Gastrocnemius medialis (tissue), 4 donors: ENCODE results near the gene METTL23. TPM values are rescaled to one million over a fixed set of nuclear protein-coding genes. Genes with fewer than 3 reads are reported as not detected.
A peak's percentile ranks its signal among the peaks of the same experiment; 100 is the strongest.

ENCODE experiments used
- ATAC-seq, 2 donors: fragments of 150-250 bp; one replicate each; pipeline ENCODE4 v1.9.1; 2016
- DNase-seq, 2 donors: peaks; one replicate each; pipeline ENCODE4 v3.0.0-alpha.2; 2019
- H3K27ac ChIP-seq, 4 donors: fragments of 200-600 bp; sonication (generic); 1 replicate in 1 of 4; 2 replicates in 3 of 4; pipeline ENCODE4 v1.5.1; 2016 to 2018; ENCODE audit warnings: mild to moderate bottlenecking in 2 of 4, moderate library complexity in 1 of 4
- H3K27me3 ChIP-seq, 3 donors: fragments of 200-600 bp; sonication (generic) in 2 of 3; 1 replicate in 1 of 3; 2 replicates in 2 of 3; pipeline versions ENCODE4 v1.5.1 to v1.6.0; 2016 to 2019; ENCODE audit warnings: mild to moderate bottlenecking in 1 of 3, moderate library complexity in 1 of 3
- H3K36me3 ChIP-seq, 2 donors: fragments of 200-600 bp; sonication (generic) in 1 of 2; one replicate each; pipeline ENCODE4 v1.5.1; 2017 to 2018
- H3K4me1 ChIP-seq, 2 donors: fragments of 200-600 bp; sonication (generic) in 1 of 2; one replicate each; pipeline ENCODE4 v1.5.1; 2016 to 2017; ENCODE audit warnings: mild to moderate bottlenecking in 2 of 2
- H3K4me3 ChIP-seq, 4 donors: fragments of 200-600 bp; sonication (generic) in 3 of 4; 1 replicate in 1 of 4; 2 replicates in 3 of 4; pipeline ENCODE4 v1.5.1; 2016 to 2019; ENCODE audit warnings: mild to moderate bottlenecking in 2 of 4
- H3K9me3 ChIP-seq, 3 donors: fragments of 200-600 bp; sonication (generic) in 2 of 3; 1 replicate in 1 of 3; 2 replicates in 2 of 3; pipeline ENCODE4 v1.5.1; 2016 to 2019
- CTCF ChIP-seq, 5 experiments: fragments of 450-650 bp in 3 of 5; fragments of 200-600 bp in 2 of 5; sonication (generic) in 2 of 5; IDR thresholded peaks in 4 of 5; conservative IDR thresholded peaks in 1 of 5; 1 replicate in 4 of 5; 2 replicates in 1 of 5; pipeline ENCODE4 v1.5.1; 2016 to 2019; ENCODE audit warnings: antibody characterized with exemption in 5 of 5, mild to moderate bottlenecking in 3 of 5, moderate library complexity in 3 of 5
- POLR2A ChIP-seq, 2 donors: fragments of 450-650 bp; IDR thresholded peaks; one replicate each; pipeline ENCODE4 v1.6.1; 2017; ENCODE audit warnings: antibody characterized with exemption in 2 of 2, mild to moderate bottlenecking in 2 of 2, moderate library complexity in 2 of 2
- in situ Hi-C, 4 donors: fragments of 200-750 bp; cut with MboI; loops; one replicate each; pipeline versions ENCODE4 v1.15.0 to v1.8.0; 2017; ENCODE audit warnings: low sequenced_read_pairs in 4 of 4
- intact Hi-C: fragments of 100-400 bp; cut with DNase I; formaldehyde crosslinking; loops from one replicate; pipeline ENCODE4 v1.15.1; 2023; ENCODE audit warnings: low total_unique reads
- total RNA-seq, 4 donors: library from RNA; depleted of rRNA; stranded (reverse); fragments of >200 nt; gene quantifications; one replicate each; pipeline versions ENCODE4 v1.1.0 to v1.2.3, GENCODE V29; 2016

METTL23 gene
- total RNA-seq, 4 donors from 2014 or later, result 23.9 to 35.5 (median 29.7) TPM

GRCh38 chr17:76687298-76688164 lies 39.1 kb upstream of the METTL23 start:
- Histone ChIP-seq H3K4me3 (no peak overlapping the region), H3K4me1 (peaks cover 36 to 48% of the 10 kb centered on the region in 2 donors), H3K27ac (peak overlapping the region; percentile 70 to 83 (median 71)), H3K9me3 (no peaks in the 10 kb centered on the region), H3K36me3 (no peaks in the 10 kb centered on the region), H3K27me3 (no peaks in the 10 kb centered on the region)
- DNase-seq, result peak in 1 of 2 donors; percentile 71
- peak; percentile 17 to 58 for ATAC-seq
- TF ChIP-seq CTCF (IDR thresholded peaks at IDR 0.05 in 4 of 5, conservative IDR thresholded peaks at IDR 0.05 in 1 of 5) (no peak), POLR2A (IDR thresholded peaks at IDR 0.05) (no peak)
- intact Hi-C loops, result loop anchor here (1.0 kb wide), 1 partner anchor 28 kb away; no protein-coding TSS in a partner anchor
- in situ Hi-C loops, result no loop called here

DNA sequence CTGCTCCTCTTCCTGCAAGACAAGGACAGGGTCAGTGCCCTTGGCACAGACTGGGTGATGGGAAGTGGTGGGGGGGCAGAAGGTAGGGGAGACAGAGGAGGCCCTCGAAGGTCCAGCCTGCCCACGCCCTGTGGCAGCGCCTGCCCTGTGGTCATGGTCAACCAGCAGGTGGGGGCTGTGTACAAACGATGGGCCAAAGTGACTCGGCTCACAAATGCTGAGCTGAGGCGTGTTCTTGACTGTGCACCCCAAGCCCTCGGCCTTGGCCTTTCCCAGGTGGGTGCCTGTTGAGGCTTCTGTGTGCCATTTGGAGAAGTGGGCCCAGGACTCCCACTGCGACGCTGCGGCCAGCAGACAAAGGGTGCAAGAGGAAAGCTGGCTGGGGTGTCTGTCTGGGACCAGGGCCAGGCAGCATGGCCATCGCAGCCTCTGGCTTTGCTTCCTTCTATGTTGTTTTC lies 38.4 kb upstream of the METTL23 start:
- intact Hi-C loops (loop anchor here (1.0 kb wide), 1 partner anchor 27 kb away; no protein-coding TSS in a partner anchor), in situ Hi-C loops (no loop called here)
- Histone ChIP-seq H3K4me3 (peak overlapping the region in 2 of 4 donors; percentile 8 to 10), H3K27ac (peak overlapping the region; percentile 70 to 83 (median 71)), H3K36me3 (no peaks in the 10 kb centered on the region), H3K9me3 (no peaks in the 10 kb centered on the region), H3K4me1 (peaks cover 36 to 46% of the 10 kb centered on the region in 2 donors), H3K27me3 (no peaks in the 10 kb centered on the region)
- no peak for DNase-seq
- peak in 1 of 2 donors; percentile 41 for ATAC-seq
- TF ChIP-seq CTCF (IDR thresholded peaks at IDR 0.05 in 4 of 5, conservative IDR thresholded peaks at IDR 0.05 in 1 of 5), result peak in 1 of 5 experiments; percentile 12
- TF ChIP-seq POLR2A (IDR thresholded peaks at IDR 0.05), result no peak

DNA sequence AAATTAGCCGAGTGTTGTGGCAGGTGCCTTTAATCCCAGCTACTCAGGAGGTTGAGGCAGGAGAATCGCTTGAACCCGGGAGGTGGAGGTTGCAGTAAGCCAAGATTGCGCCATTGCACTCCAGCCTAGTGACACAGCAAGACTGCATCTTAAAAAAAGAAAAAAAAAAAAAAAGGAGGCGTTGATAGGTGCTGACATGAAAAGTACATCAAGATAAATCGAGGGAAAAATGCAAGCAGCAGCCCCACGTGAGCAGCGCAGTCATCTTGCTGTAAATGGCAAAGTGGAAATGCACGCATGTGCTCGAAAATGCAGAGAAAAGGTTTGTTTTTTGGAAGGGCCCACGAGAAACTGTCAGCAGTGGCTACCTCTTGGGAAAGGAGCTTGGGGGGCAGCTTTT lies 36.8 kb upstream of the METTL23 start:
- TF ChIP-seq POLR2A (IDR thresholded peaks at IDR 0.05) (no peak), CTCF (IDR thresholded peaks at IDR 0.05 in 4 of 5, conservative IDR thresholded peaks at IDR 0.05 in 1 of 5) (no peak)
- DNase-seq, result no peak
- intact Hi-C loops, result no loop called here
- in situ Hi-C loops, result no loop called here
- Histone ChIP-seq H3K27me3 (no peaks in the 10 kb centered on the region), H3K4me3 (no peak overlapping the region), H3K9me3 (no peaks in the 10 kb centered on the region), H3K36me3 (no peaks in the 10 kb centered on the region), H3K27ac (peak overlapping the region in 1 of 4 donors; percentile 83), H3K4me1 (peaks cover 36 to 46% of the 10 kb centered on the region in 2 donors)
- ATAC-seq, result no peak

DNA sequence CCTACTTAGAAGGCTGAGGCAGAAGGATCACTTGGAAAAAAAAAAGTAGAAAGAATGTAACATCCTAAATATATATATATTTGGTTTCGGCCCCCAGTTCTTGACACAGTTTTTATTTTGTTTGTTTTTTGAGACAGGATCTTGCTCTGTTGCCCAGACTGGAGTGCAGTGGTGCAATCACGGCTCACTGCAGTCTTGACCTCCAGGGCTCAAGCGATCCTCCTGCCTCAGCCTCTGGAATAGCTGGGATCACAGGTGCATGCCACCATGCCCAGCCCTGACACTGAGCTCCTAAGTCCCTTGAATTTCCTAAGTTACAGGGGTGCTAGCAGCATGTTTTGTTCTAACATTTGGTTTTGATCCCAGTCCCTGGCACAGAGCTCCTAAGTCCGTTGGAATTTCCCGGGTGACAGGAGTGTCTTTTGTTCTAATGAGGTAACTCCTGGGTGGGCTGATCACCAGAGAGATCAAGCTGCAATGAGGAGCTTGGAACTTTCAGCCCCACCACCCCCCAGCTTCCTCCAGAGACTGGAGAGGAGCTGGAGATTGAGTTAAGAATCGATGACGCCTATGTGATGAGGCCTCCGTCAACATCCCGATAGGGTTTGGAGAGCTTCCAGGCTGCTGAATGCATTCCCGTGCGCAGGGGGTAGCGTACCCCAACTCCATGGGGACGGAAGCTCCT lies 35.9 kb upstream of the METTL23 start:
- Histone ChIP-seq H3K27me3 (no peaks in the 10 kb centered on the region), H3K4me1 (peaks cover 42 to 47% of the 10 kb centered on the region in 2 donors), H3K36me3 (no peaks in the 10 kb centered on the region), H3K4me3 (no peak overlapping the region), H3K9me3 (no peaks in the 10 kb centered on the region), H3K27ac (no peak overlapping the region)
- TF ChIP-seq POLR2A (IDR thresholded peaks at IDR 0.05) (no peak), CTCF (IDR thresholded peaks at IDR 0.05 in 4 of 5, conservative IDR thresholded peaks at IDR 0.05 in 1 of 5) (no peak)
- intact Hi-C loops (no loop called here), in situ Hi-C loops (no loop called here)
- DNase-seq (no peak), ATAC-seq (no peak)
